SW 1271 (cell line): ENCODE measurements around the gene GYG1.

Experiments used
- DNase-seq, 2 experiments: peaks; one replicate each; lab custom pipeline; 2025; lab: John Stamatoyannopoulos, UW

GYG1 gene

GRCh38 chr3:148991219-148992026 lies at the start of gene GYG1:
Gene GYG1 (plus strand): TSS chr3:148991540. CDS start chr3:148991641, 101 bp downstream.
- DNase-seq: peak; percentile 50 to 74

- DNase-seq: peak; percentile 62 to 89
Observed at GRCh38 chr3:148943506-148944205, 47.7 kb upstream of the GYG1 start.

GRCh38 chr3:148945116-148945515 lies 46.2 kb upstream of the GYG1 start:
- no peak for DNase-seq

- DNase-seq: no peak
Observed at GRCh38 chr3:148948913-148949657, 42.3 kb upstream of the GYG1 start.

- DNase-seq: peak in 1 of 2 experiments; percentile 37
Observed at GRCh38 chr3:148950806-148951205, 40.5 kb upstream of the GYG1 start.

GRCh38 chr3:148951599-148952361 lies 39.6 kb upstream of the GYG1 start:
- no peak for DNase-seq

GRCh38 chr3:148953094-148953493 lies 38.2 kb upstream of the GYG1 start:
- no peak for DNase-seq

- DNase-seq: no peak
Observed at GRCh38 chr3:148954981-148955380, 36.4 kb upstream of the GYG1 start.

GRCh38 chr3:148955544-148956346 lies 35.6 kb upstream of the GYG1 start:
- DNase-seq: peak; percentile 15 to 75

GRCh38 chr3:148957586-148957985 lies 33.8 kb upstream of the GYG1 start:
- peak in 1 of 2 experiments; percentile 20 for DNase-seq

GRCh38 chr3:148958696-148959095 lies 32.6 kb upstream of the GYG1 start:
- no peak for DNase-seq

- DNase-seq: no peak
Observed at GRCh38 chr3:148962513-148962912, 28.8 kb upstream of the GYG1 start.

- no peak for DNase-seq
Observed at GRCh38 chr3:148964809-148965208, 26.5 kb upstream of the GYG1 start.

- DNase-seq: no peak
Observed at GRCh38 chr3:148968321-148968720, 23.0 kb upstream of the GYG1 start.

- DNase-seq: no peak
Observed at GRCh38 chr3:148970271-148970670, 21.1 kb upstream of the GYG1 start.

GRCh38 chr3:148971401-148972163 lies 19.8 kb upstream of the GYG1 start:
- no peak for DNase-seq

- DNase-seq: no peak
Observed at GRCh38 chr3:148974726-148975125, 16.6 kb upstream of the GYG1 start.

GRCh38 chr3:148975248-148975647 lies 16.1 kb upstream of the GYG1 start:
- DNase-seq: no peak

- DNase-seq: no peak
Observed at GRCh38 chr3:148975696-148976095, 15.6 kb upstream of the GYG1 start.

- DNase-seq: no peak
Observed at GRCh38 chr3:148981273-148981672, 10.1 kb upstream of the GYG1 start.
